AG04449 (cell line): ENCODE measurements around the gene GPD1L.
A peak's percentile ranks its signal among the peaks of the same experiment; 100 is the strongest.

ENCODE experiments used
- CTCF ChIA-PET: fragments of 350-600 bp; formaldehyde crosslinking; extraction: SDS; loops from one replicate; lab custom pipeline; 2021; ENCODE audit warnings: antibody characterized with exemption; lab: Yijun Ruan, JAX
- POLR2A ChIA-PET: fragments of 400-600, 350-600 bp; formaldehyde crosslinking; extraction: SDS; loops from one replicate; lab custom pipeline; 2020; ENCODE audit warnings: antibody characterized with exemption, inconsistent platforms; lab: Yijun Ruan, JAX
- DNase-seq: peaks from one replicate; pipeline ENCODE4 v3.0.0-alpha.2; 2010; ENCODE audit warnings: low read depth, low spot score
- H3K4me3 ChIP-seq: 2 replicates; pipeline ENCODE4 v1.5.1; 2011; ENCODE audit warnings: low read depth, mild to moderate bottlenecking, control low read depth, low read length
- TF ChIP-seq, protein P1 (sequence below): IDR thresholded peaks from one replicate; pipeline ENCODE4 v1.5.1; 2011; ENCODE audit warnings: mild to moderate bottlenecking, moderate library complexity, low read length, control low read depth, inconsistent platforms; ENCODE audit not compliant: insufficient read depth; ENCODE audit errors: missing control alignments

GPD1L gene

DNA sequence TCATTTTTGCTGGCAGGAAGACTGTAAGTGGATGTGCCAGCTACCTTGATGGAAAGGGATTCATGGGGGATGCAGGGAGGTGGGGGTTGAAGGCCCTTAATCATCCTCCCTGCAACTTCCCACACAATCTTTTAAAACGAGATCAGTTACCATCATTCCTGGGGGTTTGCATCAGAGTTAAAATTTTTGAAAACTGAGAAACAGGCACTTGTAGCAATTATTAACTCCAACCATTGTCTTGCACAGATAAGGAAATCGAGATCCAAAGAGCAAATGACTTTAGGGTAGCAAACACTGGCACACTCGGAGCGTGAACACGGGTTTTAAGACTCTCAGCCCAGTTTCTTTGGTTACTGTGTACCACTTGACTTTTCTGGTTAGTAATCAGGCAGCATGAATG is 41.9 kb downstream of the GPD1L start:
- TF ChIP-seq, protein P1, sequence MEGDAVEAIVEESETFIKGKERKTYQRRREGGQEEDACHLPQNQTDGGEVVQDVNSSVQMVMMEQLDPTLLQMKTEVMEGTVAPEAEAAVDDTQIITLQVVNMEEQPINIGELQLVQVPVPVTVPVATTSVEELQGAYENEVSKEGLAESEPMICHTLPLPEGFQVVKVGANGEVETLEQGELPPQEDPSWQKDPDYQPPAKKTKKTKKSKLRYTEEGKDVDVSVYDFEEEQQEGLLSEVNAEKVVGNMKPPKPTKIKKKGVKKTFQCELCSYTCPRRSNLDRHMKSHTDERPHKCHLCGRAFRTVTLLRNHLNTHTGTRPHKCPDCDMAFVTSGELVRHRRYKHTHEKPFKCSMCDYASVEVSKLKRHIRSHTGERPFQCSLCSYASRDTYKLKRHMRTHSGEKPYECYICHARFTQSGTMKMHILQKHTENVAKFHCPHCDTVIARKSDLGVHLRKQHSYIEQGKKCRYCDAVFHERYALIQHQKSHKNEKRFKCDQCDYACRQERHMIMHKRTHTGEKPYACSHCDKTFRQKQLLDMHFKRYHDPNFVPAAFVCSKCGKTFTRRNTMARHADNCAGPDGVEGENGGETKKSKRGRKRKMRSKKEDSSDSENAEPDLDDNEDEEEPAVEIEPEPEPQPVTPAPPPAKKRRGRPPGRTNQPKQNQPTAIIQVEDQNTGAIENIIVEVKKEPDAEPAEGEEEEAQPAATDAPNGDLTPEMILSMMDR = no peak
- DNase-seq = no peak
- ChIA-PET POLR2A (no interaction called here), CTCF (no interaction called here)
- H3K4me3 ChIP-seq = no peak overlapping the region

DNA sequence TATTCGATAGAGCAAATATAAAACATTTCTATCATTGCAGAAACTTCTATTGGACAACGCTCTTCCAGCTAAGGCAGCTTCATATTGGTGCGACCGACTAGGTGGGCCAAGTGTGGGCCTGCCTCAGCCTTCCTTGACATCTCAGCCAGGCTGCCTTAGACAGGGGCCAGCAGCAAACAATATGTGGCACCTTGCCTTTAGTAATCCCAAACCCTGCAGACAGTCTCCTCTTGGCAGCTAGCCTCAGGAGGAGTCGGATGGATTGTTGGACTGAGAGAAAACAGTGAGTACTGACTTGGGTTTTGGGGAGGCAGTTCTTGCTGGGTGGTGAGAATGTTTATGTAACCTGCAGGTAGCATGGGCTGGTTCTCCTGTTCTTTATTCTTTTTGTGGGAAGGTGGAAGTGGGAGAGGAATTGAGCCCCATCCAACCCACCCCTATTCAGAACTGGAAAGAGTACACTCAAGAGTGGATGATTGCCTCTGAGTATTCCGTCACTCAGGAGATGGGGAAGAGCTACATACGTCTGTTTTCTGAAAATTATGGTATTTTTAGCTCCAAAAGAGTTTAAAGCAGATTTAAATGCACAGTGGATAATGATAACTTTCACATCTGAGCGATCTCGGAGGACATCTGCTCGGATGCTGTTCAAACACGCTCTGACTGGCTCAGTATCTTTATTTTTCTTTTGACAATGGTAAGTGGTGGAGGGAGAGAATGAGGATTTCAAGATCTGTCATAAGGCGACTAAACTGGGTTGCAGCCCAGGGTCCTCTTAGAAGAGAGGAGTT is 47.2 kb downstream of the GPD1L start:
- TF ChIP-seq, protein P1 = no peak
- H3K4me3 ChIP-seq = no peak overlapping the region
- ChIA-PET POLR2A (no interaction called here), CTCF (interaction anchor here (1.0 to 6.4 kb wide), 7 partner anchors 9 to 135 kb away, joined by 3 to 34 read pairs (median 5); no protein-coding TSS in a partner anchor)
- DNase-seq = no peak

DNA sequence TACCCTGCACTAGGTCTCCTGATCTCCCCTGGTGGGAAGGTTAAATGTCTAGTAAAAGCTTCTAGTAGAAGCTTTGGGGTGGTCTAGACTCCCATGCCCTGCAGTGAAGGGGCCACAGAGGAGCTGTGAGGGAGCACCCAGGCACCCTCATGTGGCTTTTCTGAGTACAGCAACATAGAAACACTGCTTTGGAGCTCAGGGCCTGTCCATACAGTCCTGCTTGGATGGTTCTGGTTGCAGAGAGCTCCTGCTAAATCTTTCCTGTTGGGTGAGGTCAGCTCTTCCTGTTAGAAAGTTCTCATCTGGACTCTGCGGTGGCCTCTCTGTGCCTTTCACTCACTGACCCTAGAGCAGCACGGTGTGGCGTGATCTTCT is 47.8 kb downstream of the GPD1L start:
- POLR2A ChIA-PET = no interaction called here
- TF ChIP-seq, protein P1 = peak; percentile 25
- CTCF ChIA-PET = interaction anchor here (1.0 to 6.4 kb wide), 6 partner anchors 9 to 135 kb away, joined by 3 to 34 read pairs (median 5); no protein-coding TSS in a partner anchor
- no peak for DNase-seq
- no peak overlapping the region for H3K4me3 ChIP-seq

DNA sequence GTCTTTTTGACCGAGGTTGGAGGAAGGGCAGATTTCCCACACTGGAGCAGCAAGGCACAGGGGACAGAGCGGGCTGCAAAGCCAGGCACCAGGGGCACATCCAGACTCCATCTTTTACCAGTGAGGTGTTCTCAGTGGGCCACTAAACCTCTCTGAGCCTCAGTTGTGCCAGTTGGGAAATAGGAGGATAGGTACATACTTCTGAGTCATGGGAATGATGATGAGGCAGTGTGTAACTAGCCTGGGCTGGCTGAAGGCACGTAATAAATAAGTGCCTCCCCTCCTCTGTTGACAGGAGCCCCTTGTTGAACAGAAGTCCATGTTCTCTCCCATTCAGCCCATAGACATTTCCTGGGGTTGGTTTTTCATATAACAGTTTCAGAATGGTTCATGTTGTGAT is 48.7 kb downstream of the GPD1L start:
- TF ChIP-seq, protein P1 = no peak
- POLR2A ChIA-PET = no interaction called here
- H3K4me3 ChIP-seq = no peak overlapping the region
- DNase-seq = no peak
- CTCF ChIA-PET = interaction anchor here (1.0 to 6.4 kb wide), 3 partner anchors 10 to 22 kb away, joined by 3 to 34 read pairs (median 17); no protein-coding TSS in a partner anchor

DNA sequence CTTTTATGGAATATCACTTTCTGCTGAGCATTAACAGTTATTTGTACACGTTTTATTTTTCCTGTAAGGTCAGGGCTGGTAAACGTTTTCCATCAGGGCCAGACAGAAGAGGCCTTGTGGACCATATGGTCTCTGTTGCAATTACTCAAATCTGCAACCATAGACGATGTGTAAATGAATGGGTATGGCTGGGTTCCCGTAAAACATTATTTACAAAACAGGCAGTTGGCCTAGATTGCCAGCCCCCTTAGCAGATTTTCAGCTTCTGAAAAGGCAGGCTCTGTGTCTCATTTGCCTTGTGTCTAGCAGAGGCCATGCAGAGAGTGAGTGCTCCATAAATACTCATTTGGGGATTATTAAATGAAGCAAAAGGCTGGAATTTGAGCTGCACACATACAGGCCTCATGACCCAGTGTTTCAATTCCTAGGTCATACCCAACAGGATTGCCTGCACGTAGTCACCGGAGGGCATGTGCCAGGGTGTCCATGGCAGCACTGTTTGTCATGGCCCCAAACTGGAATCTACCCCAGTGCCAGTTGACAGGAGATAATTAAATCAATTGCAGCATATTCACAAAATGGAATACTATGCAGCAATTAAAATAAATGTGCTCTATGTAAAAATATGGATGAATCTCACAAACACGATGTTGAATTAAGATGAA is 51.3 kb downstream of the GPD1L start:
- TF ChIP-seq, protein P1 = no peak
- ChIA-PET POLR2A (no interaction called here), CTCF (interaction anchor here (1.0 to 2.5 kb wide), 2 partner anchors 13 to 18 kb away, joined by 7 to 11 read pairs; no protein-coding TSS in a partner anchor)
- no peak for DNase-seq
- H3K4me3 ChIP-seq = no peak overlapping the region

DNA sequence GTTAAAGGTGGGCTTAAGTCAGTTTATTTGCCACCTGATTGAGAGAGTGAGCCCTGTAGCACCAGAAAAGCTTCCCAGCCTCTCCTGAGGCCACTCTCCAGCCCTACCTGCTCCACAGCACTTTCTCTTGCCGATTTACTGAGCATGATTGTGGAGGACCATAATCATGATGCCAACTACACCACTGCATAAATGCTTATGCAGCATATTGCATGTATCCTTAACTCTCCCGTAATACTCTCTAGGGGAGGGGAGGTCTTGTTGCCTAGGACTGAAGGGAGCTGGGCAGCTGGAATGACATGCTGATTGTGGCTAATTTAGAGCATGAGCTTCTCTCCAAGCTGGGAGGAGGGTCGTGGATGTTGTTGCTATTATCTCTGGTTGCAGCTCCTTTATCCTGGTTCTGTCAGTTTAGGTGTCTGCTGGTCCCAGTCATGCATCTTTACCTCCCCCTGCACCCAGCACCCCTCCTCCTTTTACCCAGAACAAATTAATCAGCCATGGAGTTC is 54.3 kb downstream of the GPD1L start:
- no peak overlapping the region for H3K4me3 ChIP-seq
- ChIA-PET POLR2A (no interaction called here), CTCF (no interaction called here)
- TF ChIP-seq, protein P1 = no peak
- no peak for DNase-seq
